ENCODE data around the gene NUCB1. TPM values are rescaled to one million over a fixed set of nuclear protein-coding genes. Genes with fewer than 3 reads are reported as not detected.

Gene NUCB1
- total RNA-seq, 1 donor from 2014 or later: 310 TPM

DNA sequence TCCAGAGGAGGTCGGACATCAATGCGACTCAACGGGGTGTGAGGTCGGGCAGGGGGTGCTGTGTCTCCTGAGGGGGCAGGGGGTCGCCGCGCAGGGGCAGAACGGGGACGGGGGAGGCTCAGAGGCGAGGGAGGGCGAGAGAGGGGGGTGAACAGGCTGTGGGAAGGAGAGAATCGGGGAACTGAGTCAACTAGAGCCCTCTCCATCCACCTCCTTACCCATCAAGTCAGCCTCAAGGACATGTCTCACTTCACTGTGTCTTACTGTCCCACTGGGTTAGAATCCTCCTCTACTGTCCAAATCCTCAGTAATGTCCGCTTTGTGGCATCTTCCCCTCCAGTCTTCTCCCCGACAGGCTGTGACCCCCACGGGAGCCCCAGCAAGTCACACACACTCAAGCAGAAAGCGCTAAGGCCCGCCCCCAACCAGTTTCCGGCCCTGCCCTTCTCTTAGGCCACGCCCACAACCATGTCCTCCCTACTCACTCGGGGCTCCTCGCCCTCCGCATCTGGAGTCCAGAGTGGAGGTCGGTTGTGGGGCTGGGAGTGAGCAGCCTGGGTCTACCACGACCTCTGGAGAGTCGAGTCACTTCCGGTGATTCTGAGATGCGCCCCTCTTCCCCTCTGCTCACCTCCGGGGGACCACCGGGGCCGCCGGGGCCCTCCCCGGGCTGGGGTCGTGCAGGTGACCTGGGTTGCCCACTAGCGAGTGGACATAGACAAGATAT lies 41.0 kb upstream of the NUCB1 start:
- Histone ChIP-seq H3K36me3 (no peaks in the 10 kb centered on the region), H3K9me3 (no peaks in the 10 kb centered on the region), H3K4me1 (no peaks in the 10 kb centered on the region), H3K27ac (peak overlapping the region; percentile 62), H3K4me3 (peak overlapping the region; percentile 41), H3K27me3 (ENCODE audit: low read depth) (no peaks in the 10 kb centered on the region)
- intact Hi-C loops (cut with DNase I): no loop called here
- ATAC-seq (peak; percentile 77 to 86), DNase-seq (peak; percentile 79)
- TF ChIP-seq, protein P1, sequence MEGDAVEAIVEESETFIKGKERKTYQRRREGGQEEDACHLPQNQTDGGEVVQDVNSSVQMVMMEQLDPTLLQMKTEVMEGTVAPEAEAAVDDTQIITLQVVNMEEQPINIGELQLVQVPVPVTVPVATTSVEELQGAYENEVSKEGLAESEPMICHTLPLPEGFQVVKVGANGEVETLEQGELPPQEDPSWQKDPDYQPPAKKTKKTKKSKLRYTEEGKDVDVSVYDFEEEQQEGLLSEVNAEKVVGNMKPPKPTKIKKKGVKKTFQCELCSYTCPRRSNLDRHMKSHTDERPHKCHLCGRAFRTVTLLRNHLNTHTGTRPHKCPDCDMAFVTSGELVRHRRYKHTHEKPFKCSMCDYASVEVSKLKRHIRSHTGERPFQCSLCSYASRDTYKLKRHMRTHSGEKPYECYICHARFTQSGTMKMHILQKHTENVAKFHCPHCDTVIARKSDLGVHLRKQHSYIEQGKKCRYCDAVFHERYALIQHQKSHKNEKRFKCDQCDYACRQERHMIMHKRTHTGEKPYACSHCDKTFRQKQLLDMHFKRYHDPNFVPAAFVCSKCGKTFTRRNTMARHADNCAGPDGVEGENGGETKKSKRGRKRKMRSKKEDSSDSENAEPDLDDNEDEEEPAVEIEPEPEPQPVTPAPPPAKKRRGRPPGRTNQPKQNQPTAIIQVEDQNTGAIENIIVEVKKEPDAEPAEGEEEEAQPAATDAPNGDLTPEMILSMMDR (IDR thresholded peaks at IDR 0.05): no peak

DNA sequence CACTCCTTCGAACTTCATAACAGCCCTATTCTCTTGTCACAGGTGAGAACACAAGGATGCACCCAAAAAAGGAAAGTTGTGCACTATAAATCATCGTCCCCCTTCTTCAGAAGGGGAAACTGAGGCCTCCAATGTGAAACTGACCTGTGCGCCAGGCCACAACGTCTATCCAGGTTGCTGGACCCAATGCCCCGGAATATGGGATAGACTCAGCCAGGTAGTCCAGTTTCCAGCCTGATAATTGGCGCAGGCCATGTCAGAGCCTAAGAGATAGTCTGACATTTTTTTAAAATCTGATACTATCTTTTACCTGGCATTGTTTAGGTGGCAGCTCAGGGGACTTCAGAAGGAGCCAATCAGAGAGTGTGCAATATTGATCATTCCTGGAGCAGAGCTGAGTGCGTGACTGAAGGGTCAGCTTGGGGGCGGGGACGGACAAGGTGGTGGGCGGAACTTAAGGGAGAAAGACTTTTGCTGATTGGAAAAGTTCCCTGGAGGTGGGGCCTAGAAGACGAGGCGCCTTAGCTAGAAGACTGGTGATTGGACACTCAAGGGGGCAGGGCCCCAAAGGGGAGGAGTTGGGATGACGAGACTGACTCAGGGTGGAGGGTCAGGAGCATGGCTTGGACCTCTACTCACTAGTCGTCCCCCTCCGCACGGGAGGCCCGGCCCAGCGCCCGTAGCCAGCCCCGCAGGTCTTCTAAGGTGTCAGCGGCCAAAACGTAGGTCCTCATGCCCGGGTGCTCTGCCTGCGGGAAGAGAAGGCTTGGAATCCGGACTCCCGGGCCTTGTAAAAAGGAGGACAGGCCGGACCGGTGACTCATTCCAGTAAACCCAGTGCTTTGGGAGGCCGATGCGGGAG lies 40.2 kb upstream of the NUCB1 start:
- H3K4me3 ChIP-seq: peak overlapping the region; percentile 41
- DNase-seq: peak; percentile 70

DNA sequence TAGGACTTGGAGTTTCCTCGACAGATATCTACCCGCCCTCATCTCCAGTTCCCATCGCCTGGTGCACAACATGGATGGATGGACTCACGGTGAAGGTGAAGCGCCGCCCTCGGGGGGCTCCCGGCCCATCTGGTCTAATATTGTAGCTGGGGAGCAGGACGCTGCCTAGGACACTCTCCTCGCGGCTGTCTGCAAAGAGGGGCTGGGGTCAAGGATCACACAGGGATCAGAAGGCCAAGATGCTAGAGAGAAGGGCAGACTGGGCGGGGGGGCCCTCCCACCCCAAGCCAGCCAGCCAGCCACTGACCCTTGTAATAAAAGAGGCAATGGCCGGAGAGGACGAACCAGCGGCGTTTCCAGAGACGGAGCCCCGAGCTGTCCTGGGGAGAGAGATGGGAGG lies 38.8 kb upstream of the NUCB1 start:
- H3K27ac ChIP-seq: no peak overlapping the region
- ATAC-seq (no peak), DNase-seq (no peak)
- intact Hi-C loops (cut with DNase I): no loop called here
- no peaks in the 10 kb centered on the region for H3K9me3 ChIP-seq
- H3K27me3 ChIP-seq (ENCODE audit: low read depth): no peaks in the 10 kb centered on the region
- H3K4me1 ChIP-seq: no peaks in the 10 kb centered on the region
- H3K4me3 ChIP-seq: no peak overlapping the region
- TF ChIP-seq, protein P1 (IDR thresholded peaks at IDR 0.05): no peak
- H3K36me3 ChIP-seq: no peaks in the 10 kb centered on the region

More for the DNA sequence above, 40.2 kb upstream of the NUCB1 start:
- intact Hi-C loops (cut with DNase I): no loop called here
- H3K27ac ChIP-seq: peak overlapping the region; percentile 64
- no peaks in the 10 kb centered on the region for H3K36me3 ChIP-seq
- no peaks in the 10 kb centered on the region for H3K27me3 ChIP-seq (ENCODE audit: low read depth)
- TF ChIP-seq, protein P1 (IDR thresholded peaks at IDR 0.05): no peak
- H3K9me3 ChIP-seq: no peaks in the 10 kb centered on the region
- H3K4me1 ChIP-seq: no peaks in the 10 kb centered on the region
- peak; percentile 58 to 79 for ATAC-seq

DNA sequence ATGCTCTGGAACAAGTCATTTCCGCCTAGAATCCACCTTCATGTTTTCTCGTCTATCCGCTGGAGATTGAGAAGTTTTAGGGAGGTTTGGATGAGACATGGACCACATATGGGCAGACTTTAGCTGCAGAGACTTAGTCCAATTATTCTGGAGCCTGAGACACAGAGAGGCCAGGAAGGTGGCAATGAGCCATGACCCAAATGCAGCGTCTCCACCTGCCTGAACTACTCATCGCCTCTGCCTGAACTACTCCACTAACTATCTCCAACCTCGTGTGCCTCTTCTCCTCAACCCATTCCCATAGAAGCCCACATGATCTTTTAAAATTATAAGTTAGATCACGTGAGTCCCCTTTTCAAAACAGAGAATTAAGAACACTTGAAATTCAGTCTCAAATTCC lies 37.3 kb upstream of the NUCB1 start:
- no peaks in the 10 kb centered on the region for H3K27me3 ChIP-seq (ENCODE audit: low read depth)
- intact Hi-C loops (cut with DNase I): no loop called here
- no peaks in the 10 kb centered on the region for H3K36me3 ChIP-seq
- no peak overlapping the region for H3K27ac ChIP-seq
- TF ChIP-seq, protein P1 (IDR thresholded peaks at IDR 0.05): no peak
- H3K9me3 ChIP-seq: no peaks in the 10 kb centered on the region
- no peak for DNase-seq
- ATAC-seq: no peak
- peaks cover 8% of the 10 kb centered on the region for H3K4me1 ChIP-seq
- no peak overlapping the region for H3K4me3 ChIP-seq

DNA sequence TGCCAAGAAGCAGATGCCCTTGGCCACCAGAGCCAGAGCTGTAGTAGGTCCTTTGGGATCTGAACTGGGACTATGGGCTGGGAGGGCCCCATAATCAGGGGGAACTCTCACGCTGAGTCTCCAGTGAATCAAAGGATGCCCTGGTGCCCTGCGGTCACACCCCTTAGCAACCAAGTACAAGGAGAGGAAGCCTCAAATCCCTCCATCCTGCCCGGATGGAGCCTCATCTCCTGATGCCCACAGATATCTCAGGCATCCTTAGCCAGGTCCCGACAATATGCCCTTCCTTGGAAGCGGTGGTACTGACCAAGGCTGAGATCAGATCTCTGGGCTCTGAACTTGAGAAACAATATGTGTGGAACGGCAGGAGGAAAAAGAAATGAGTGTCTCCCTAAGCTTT lies 33.4 kb upstream of the NUCB1 start:
- intact Hi-C loops (cut with DNase I): no loop called here
- no peak overlapping the region for H3K27ac ChIP-seq
- no peak for DNase-seq
- H3K9me3 ChIP-seq: no peaks in the 10 kb centered on the region
- ATAC-seq: no peak
- no peaks in the 10 kb centered on the region for H3K27me3 ChIP-seq (ENCODE audit: low read depth)
- H3K36me3 ChIP-seq: no peaks in the 10 kb centered on the region
- H3K4me1 ChIP-seq: peaks cover 21% of the 10 kb centered on the region
- TF ChIP-seq, protein P1 (IDR thresholded peaks at IDR 0.05): no peak
- H3K4me3 ChIP-seq: no peak overlapping the region
